GM18498 (cell line): ENCODE data around the gene KLHDC2.
"Not testable (repeated sequence)": the region's sequence is repeated elsewhere in the genome, so short reads cannot be mapped to it uniquely, and the experiment has no call there.

ENCODE experiments used
- ATAC-seq: cut with Tn5 transposase; IDR thresholded peaks from one replicate; pipeline ENCODE4 v1.9.1; 2021; ENCODE audit warnings: mild to moderate bottlenecking, moderate library complexity; ENCODE audit not compliant: unreplicated experiment

The KLHDC2 gene

DNA sequence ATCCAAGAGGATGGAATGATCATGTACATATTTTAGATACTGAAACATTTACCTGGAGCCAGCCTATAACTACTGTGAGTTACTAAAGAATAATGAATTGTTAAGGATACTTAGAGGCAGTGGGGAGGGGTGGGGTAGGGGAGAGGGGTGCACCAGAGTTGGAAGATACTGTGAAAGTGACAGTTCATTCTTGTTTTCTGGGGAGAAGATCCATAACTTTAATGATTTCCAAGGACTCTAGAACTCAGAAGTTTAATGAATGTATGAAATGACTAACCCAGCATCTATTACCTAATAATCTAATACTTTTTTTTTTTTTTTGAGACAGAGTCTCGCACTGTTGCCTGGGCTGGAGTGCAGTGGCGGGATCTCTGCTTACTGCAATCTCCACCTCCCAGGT lies 10.5 kb downstream of the KLHDC2 start:
- ATAC-seq, result no peak

DNA sequence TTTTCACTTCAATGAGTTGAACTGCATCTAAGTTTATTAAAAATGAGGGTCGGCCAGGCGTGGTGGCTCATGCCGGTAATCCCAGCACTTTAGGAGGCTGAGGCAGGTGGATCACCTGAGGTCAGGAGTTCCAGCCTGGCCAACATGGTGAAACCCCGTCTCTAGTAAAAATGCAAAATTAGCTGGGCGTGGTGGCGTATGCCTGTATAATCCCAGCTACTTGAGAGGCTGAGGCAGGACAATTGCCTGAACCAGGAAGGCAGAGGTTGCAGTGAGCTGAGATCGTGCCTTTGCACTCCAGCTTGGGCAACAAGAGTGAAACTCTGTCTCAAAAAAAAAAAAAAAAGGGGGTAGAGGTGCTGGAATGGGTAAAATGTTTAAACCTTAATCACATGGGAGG lies 13.1 kb downstream of the KLHDC2 start:
- ATAC-seq, result not testable (repeated sequence)

DNA sequence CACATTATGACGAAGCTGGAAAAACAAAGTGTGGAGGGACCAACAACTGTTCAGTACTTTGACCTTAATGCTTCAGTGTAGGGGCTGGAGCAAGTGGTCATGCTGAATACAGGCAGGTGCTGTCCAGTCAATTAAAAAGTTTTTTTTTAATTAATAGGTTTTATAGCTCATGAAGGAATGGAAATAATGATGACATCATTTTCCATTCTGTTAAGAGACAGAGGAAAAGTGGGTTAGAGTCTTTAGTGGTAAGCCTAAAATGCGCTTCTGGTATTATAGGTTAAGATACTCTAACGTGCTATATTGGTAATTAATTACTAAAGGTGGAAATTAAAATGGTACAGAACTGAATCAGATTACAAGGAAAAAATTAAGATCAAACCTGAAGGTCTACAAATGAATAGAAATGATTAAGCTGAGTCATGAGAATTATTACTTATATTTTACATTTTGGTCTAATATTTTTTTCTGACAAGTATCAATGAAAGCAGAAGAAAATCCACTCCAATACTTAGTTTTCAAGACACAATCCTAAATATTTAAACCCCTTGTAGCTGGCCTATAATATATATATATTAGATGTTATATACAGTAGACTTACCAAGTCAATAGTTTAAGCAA lies 15.6 kb downstream of the KLHDC2 start:
- ATAC-seq, result no peak

DNA sequence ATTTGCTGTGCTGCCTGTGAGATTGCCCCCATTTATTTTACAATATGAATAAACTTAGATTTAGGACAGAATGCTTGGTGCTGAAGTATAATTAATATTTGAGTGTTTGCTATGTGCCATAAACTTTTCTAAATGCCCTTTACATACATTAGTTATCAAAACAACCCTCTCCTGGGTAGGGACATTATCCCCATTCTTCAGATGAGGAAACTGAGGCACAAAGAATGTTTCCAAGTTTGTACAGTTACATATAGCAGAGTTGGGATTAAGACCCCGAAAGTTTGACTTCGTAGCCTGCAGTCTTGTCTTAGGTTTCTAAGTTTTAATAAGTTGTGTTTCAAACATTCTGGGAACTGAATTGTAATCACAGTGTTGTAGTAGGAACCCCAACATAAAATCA lies 18.4 kb downstream of the KLHDC2 start:
- ATAC-seq, result no peak

DNA sequence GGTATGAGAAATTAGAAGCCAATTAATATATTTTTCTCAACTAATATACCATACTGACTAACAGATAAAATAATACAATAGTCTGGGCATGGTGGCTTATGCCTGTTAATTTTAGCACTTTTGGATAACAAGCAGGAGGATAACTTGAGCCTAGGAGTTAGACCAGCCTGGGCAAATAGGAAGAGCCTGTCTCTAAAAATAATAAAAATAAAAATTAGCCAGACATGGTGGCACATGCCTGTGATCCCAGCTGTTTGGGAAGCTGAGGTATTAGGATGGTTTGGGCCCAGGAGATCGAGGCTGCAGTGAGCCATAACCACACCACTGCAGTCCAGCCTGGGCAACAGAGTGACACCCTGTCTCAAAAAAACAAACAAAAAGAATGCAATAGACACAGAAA lies 24.7 kb downstream of the KLHDC2 start:
- ATAC-seq, result no peak

DNA sequence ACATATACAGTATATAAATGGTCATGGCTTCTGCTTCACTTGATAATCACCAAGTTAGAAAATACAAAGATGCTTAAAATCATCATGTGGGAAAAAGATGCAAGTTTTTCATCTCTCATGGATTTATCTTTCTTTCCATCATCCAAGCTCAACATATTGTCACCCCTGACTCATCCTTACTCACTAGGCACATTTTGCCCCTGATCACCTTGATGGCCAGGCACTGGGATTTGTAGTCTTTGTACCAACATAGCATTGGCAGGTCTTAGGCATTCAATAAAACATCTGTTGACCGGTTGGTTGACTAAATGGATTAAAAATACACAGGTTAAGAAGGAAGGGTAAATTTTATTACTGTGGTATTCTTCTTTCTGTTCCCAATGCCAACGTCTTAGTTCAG lies 28.1 kb downstream of the KLHDC2 start:
- no peak for ATAC-seq

DNA sequence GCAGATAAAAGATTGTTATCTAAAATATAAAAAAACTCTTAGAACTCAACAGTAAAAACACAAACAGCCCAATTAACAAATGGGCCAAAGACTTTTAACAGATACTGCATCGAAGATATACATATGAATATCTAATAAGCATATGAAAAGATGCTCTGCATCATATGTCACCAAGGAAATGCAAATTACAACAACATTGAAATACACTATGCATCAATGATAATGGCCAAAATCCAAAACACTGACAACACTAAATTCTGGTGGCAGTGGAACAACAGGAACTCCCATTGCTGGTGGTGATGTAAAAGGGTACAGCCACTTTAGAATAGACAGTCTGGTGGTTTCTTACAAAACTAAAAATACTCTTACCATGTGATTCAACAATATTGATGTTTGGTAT lies 40.8 kb downstream of the KLHDC2 start:
- no peak for ATAC-seq

DNA sequence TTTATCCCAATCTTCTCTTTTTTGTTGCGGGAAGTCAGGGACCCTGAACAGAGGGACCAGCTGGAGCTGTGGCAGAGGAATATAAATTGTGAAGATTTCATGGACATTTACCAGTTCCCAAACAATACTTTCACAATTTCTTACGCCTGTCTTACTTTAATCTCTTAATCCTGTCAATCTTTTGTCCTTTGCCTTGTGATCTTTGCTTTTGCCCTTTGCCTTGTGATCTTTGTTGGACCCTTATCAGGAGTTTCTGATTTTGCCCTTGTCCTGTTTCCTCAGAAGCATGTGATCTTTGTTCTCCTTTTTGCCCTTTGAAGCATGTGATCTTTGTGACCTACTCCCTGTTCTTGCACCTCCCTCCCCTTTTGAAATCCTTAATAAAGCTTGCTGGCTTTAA lies 48.2 kb downstream of the KLHDC2 start:
- not testable (repeated sequence) for ATAC-seq

DNA sequence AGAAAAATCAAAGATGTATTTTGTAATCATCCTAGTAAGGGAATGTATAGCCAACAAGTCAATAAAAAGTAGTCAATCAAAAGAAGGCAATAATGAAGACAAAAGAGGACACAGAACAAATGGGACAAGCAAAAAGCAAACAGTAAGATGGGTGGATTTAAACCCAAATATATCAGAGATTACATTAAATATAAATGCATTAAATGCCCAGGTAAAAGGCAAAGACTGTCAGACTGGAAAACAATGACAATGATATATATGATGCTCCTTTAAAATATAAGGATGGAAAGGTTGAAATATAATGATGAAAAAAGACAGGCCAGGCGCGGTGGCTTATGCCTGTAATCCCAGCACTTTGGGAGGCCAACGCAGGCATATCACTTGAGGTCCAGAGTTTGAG lies 48.9 kb downstream of the KLHDC2 start:
- no peak for ATAC-seq

DNA sequence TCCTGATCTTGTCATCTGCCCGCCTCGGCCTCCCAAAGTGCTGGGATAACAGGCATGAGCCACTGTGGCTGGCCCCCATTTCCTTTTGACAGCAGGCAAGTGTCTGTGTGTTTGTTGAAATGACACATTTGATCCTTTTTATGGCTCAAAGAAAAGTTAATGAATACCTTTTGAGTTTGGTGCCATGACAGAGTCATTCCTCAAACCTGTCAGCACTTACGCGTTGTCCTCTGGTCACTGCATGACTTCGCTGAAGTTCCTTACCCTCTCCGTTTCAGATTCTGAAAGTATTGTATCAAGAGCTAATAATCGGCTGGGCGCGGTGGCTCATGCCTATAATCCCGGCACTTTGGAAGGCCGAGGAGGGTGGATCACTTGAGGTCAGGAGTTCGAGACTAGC lies 52.2 kb downstream of the KLHDC2 start:
- no peak for ATAC-seq

DNA sequence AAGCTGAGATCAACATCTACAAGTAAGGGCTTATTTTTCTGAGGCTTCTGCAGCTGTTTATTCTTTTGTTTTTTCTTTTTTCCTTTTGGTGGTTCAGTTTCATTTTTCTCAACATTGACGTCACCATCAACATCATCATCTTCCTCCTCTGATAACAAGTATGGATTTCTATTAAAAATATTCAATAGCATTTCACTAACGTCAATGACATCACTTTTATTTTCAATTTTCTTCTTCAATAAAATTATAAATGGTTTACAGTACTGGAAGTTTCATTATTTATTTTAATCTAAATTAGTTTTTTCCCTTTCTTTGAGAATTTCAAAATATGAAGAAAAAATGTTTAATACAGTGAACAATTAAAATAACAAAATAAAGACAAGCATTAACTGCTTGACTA lies 60.7 kb downstream of the KLHDC2 start:
- no peak for ATAC-seq
